ENCODE results near the gene PDCL3.

DNA sequence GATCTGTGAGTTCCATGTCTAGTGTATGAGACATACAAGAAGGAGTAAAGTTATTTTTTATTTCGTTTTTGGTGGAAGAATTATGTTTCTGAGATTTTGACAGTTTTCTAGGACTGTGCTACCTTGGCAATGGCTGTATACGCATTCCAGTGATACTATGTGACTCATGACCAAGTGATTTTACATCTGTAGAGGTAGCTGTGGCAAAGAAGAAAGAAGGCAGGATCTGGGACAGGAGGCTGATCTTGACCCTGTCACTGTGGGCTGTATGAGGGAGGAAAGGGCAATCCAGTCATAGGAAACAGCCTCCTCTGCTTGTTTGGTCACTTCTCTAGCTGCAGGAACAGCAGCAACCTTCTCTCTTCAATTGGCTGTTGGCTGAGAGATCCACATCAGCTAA is 44.0 kb upstream of the PDCL3 start:
- TF ChIP-seq POLR2A (IDR thresholded peaks at IDR 0.05; ENCODE audit: low read length) (no peak), GATA1 (IDR thresholded peaks at IDR 0.05; ENCODE audit: low read depth, low read length) (no peak)

All from erythroblast (primary cell).